Measurements from ENCODE around the gene DPH1.
A peak's percentile ranks its signal among the peaks of the same experiment; 100 is the strongest.

The DPH1 gene

GRCh38 chr17:2090210-2090641 is 60.3 kb downstream of the DPH1 start:
- H3K4me3 ChIP-seq (replicated peaks; ENCODE audit: low read depth, low read length): no peak overlapping the region
- TF ChIP-seq, protein P1, sequence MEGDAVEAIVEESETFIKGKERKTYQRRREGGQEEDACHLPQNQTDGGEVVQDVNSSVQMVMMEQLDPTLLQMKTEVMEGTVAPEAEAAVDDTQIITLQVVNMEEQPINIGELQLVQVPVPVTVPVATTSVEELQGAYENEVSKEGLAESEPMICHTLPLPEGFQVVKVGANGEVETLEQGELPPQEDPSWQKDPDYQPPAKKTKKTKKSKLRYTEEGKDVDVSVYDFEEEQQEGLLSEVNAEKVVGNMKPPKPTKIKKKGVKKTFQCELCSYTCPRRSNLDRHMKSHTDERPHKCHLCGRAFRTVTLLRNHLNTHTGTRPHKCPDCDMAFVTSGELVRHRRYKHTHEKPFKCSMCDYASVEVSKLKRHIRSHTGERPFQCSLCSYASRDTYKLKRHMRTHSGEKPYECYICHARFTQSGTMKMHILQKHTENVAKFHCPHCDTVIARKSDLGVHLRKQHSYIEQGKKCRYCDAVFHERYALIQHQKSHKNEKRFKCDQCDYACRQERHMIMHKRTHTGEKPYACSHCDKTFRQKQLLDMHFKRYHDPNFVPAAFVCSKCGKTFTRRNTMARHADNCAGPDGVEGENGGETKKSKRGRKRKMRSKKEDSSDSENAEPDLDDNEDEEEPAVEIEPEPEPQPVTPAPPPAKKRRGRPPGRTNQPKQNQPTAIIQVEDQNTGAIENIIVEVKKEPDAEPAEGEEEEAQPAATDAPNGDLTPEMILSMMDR (IDR thresholded peaks at IDR 0.05; ENCODE audit: low read length, missing control alignments): no peak
- DNase-seq (ENCODE audit: low read depth): no peak

GRCh38 chr17:2090804-2091534 is 61.0 kb downstream of the DPH1 start:
- DNase-seq (ENCODE audit: low read depth): peak; percentile 93
- TF ChIP-seq, protein P1 (IDR thresholded peaks at IDR 0.05; ENCODE audit: low read length, missing control alignments): peak; percentile 61
- no peak overlapping the region for H3K4me3 ChIP-seq (replicated peaks; ENCODE audit: low read depth, low read length)

- TF ChIP-seq, protein P1 (IDR thresholded peaks at IDR 0.05; ENCODE audit: low read length, missing control alignments): no peak
- no peak for DNase-seq (ENCODE audit: low read depth)
Measured at GRCh38 chr17:2092253-2092652, 62.3 kb downstream of the DPH1 start.

GRCh38 chr17:2093349-2093748 is 63.4 kb downstream of the DPH1 start:
- TF ChIP-seq, protein P1 (IDR thresholded peaks at IDR 0.05; ENCODE audit: low read length, missing control alignments): no peak
- no peak for DNase-seq (ENCODE audit: low read depth)

More at GRCh38 chr17:2092253-2092652, 62.3 kb downstream of the DPH1 start:
- H3K4me3 ChIP-seq (replicated peaks; ENCODE audit: low read depth, low read length): no peak overlapping the region

More at GRCh38 chr17:2093349-2093748, 63.4 kb downstream of the DPH1 start:
- no peak overlapping the region for H3K4me3 ChIP-seq (replicated peaks; ENCODE audit: low read depth, low read length)

Data from fibroblast of pulmonary artery (primary cell).